ENCODE data around the gene ACSL5.
"Not testable (repeated sequence)": the region's sequence is repeated elsewhere in the genome, so short reads cannot be mapped to it uniquely, and the experiment has no call there.

The ACSL5 gene

GRCh38 chr10:112404617-112405016 lies 30.7 kb downstream of the ACSL5 start:
- in situ Hi-C loops (cut with MboI; ENCODE audit: low sequenced_read_pairs) = no loop called here

GRCh38 chr10:112406806-112407205 lies 32.9 kb downstream of the ACSL5 start:
- in situ Hi-C loops (cut with MboI; ENCODE audit: low sequenced_read_pairs) = not testable (repeated sequence)

DNA sequence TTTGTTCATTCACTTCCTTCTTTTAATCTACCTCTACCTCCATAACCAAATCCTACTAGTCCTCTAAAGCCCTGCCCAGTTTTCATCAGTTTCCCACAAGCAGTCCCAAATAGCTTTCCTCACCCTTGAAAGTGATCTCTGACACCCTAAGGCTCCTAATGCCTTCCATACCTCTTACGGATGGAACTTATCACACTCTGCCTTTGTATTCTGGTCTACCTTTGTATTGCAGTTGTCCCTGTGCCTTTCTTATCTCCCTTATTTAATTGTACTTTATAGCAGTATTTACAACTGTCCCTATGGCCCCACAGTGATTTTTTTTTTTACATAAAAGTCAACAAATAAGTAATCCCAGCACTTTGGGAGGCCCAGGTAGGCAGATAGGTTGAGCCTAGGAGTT lies 33.8 kb downstream of the ACSL5 start:
- in situ Hi-C loops (cut with MboI; ENCODE audit: low sequenced_read_pairs) = no loop called here

DNA sequence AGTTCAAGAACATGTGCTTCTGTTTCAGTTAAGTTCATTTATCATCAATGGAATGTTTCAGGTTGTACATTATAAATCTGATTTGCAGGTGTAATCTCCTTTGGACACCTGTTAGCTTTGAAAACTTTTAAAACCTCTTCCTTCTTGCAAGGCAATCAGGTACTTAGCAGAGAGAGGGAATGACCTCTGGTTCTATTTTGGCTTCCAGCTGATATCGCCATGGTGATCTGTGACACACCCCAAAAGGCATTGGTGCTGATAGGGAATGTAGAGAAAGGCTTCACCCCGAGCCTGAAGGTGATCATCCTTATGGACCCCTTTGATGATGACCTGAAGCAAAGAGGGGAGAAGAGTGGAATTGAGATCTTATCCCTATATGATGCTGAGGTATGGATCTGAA lies 35.4 kb downstream of the ACSL5 start:
- in situ Hi-C loops (cut with MboI; ENCODE audit: low sequenced_read_pairs) = no loop called here

DNA sequence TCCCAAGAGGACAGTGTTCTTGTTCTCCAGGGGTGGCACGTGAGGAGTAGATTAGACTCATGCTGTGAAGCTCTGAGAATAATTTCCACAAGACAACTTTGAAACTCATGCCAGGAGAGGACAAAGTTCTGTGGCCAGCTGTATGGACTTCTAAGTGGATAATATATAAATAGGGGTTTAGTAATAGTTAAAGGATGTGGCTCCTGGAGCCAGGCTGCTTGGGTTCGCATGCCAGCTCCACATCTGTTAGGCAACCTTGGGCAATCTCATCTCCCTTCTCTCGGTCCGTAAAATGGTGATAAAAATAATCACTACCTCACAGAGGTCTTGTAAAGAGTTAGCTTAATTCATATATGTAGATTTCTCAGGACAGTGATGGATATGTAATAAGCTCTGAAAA lies 35.8 kb downstream of the ACSL5 start:
- in situ Hi-C loops (cut with MboI; ENCODE audit: low sequenced_read_pairs) = no loop called here

GRCh38 chr10:112412696-112413095 lies 38.8 kb downstream of the ACSL5 start:
- in situ Hi-C loops (cut with MboI; ENCODE audit: low sequenced_read_pairs) = no loop called here

- in situ Hi-C loops (cut with MboI; ENCODE audit: low sequenced_read_pairs) = no loop called here
These were observed 47.8 kb downstream of the ACSL5 start for GRCh38 chr10:112421731-112422130.

- in situ Hi-C loops (cut with MboI; ENCODE audit: low sequenced_read_pairs) = no loop called here
These were observed 50.7 kb downstream of the ACSL5 start for GRCh38 chr10:112424651-112425050.

GRCh38 chr10:112426111-112426510 lies 52.2 kb downstream of the ACSL5 start:
- in situ Hi-C loops (cut with MboI; ENCODE audit: low sequenced_read_pairs) = no loop called here

DNA sequence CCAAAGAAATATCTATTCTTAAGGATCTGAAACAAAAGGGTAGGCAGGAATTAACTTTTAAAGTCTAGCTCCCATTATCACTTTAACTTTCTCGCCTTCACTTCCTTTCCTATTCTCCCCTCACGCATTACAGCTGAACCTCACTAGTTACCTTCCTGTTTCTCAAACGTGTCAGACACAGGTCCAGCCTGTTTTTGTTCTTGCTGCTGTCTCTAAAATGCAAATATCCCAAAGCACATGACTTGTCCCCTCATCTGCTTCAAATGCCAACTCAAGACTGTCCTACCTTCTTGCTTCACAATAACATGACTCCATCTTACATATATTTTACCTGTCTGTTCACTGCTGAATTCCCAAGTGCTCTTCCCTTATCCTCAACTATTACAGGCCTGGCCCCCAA lies 55.2 kb downstream of the ACSL5 start:
- in situ Hi-C loops (cut with MboI; ENCODE audit: low sequenced_read_pairs) = no loop called here

GRCh38 chr10:112429654-112430230 lies 55.8 kb downstream of the ACSL5 start:
- in situ Hi-C loops (cut with MboI; ENCODE audit: low sequenced_read_pairs) = no loop called here

GRCh38 chr10:112433136-112433535 lies 59.2 kb downstream of the ACSL5 start:
- in situ Hi-C loops (cut with MboI; ENCODE audit: low sequenced_read_pairs) = no loop called here

DNA sequence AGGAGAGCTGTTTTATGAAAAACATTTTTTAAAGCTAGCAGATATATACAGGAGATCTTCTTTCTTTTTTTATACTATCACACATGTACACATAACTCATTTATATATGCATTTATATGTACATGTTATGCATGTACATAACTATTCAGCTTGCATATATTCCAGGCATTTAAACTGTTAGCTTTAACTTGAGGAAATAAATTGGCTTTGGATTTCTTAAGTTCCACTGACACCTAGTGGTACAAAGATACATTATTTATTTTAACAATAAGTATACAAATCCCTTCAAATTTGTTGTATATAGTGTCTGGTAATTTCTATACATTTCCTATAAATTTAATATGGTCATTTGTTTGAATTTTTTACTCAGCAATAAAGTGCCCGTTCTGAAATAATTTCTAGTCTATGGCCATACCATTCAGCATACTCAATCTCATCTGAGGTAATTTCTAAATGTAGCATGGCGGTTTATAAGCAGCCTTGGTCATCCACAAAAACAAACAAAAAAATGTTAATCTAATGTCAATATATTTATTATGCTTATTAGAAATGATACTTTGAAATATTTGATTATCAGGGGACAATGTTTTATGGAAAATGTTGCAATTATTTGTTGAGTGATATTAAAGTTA lies 61.2 kb downstream of the ACSL5 start:
- in situ Hi-C loops (cut with MboI; ENCODE audit: low sequenced_read_pairs) = no loop called here

DNA sequence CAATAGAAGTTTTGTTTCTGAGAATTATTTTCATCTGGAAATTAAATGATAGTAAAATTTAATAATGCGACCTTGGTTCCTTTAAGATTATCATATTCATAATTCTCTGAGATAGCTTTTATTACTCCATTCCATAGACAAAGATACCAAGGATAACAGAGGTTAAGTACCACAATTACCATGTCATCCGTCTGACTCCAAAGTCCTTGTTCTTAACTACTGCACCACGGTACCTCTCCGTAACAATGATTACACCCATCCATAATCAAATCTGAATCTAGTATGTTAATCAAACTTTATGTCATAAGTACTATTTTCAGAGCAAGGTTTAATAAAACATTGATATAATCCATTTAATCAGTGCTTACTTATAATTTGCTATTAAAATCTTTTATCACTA lies 64.4 kb downstream of the ACSL5 start:
- in situ Hi-C loops (cut with MboI; ENCODE audit: low sequenced_read_pairs) = no loop called here

- in situ Hi-C loops (cut with MboI; ENCODE audit: low sequenced_read_pairs) = no loop called here
These were observed 67.6 kb downstream of the ACSL5 start for GRCh38 chr10:112441520-112441919.

- in situ Hi-C loops (cut with MboI; ENCODE audit: low sequenced_read_pairs) = no loop called here
These were observed 68.1 kb downstream of the ACSL5 start for GRCh38 chr10:112442063-112442462.

DNA sequence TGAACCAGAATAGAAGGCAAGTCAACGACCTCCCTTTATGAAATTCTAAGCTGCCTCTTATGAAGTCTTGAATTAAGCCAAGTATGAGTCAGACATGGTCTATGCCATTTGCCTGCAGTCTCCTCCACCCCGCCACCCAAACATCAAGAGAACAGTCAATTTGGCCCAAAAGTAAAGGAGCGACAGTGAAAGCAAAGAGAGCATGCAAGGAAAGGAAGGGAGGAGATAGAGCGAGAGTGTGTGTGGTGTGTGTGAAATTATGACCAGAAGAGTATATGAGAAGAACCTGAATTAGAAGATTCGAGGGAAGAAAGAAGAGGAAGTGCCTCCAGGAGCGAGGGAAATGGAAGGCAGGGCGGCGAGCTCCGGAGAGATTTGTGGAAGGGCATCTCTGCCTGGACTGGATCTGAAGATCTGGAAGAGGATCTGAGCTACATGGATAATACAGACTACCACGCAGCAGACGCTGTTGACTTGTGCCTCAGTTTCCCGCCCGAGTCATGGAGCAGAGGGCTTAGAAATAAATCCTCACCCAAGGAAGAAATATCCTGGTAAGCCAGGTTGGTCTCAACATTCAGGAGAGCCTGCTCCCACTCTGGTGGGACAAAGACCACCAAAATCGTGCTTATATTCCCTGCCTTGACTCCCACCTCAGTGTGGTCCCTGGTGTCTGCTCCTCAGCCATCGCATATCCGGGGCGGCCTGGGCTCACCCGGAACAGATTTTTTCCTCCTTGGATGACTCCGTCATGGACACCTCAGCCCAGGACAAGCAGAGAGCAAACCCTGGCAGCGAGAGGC lies 72.3 kb downstream of the ACSL5 start:
- in situ Hi-C loops (cut with MboI; ENCODE audit: low sequenced_read_pairs) = no loop called here

DNA sequence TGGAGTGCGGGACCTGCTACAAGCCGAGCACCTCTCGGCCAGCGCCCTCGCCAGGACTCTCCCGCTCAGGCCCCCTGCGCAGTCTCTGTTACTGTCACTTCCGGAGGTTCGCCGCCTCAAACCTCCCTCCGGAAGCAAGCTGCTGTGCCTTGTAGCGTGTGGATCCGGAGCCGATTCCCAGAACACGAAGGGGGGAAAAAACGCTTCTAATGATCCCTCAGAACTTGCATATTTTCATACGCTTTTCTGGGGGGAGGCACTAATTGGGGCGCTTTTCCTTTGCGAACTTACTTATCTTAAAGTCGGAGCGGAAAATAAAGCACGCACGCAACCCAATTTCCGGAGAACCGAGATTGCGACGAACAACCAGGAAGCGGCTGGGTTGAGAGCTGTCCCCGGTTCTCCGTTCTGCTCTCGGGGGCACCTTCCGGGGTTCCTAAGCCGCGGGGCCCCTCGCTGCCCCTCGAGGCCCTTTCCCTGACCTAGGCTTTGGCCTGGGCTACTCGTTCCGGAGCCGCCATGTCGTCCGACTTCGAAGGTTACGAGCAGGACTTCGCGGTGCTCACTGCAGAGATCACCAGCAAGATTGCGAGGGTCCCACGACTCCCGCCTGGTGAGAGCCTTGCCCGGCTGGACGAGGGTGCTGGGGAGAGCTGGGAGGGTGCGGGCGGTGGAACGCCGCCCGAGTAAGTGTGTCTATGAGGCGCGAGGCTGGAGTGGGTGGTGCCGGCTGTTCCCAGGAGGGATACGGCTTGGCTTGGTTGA lies 73.1 kb downstream of the ACSL5 start, which contains the start of the genes VTI1A and ZDHHC6:
Gene VTI1A, plus strand, starts transcription at position 361 of the 765 bp plus-strand sequence. Its CDS starts 159 bp downstream, at position 520.
Gene ZDHHC6, minus strand, starts transcription at position 60 of the 765 bp plus-strand sequence. CDS start 1,478 bp downstream, outside the sequence.
- in situ Hi-C loops (cut with MboI; ENCODE audit: low sequenced_read_pairs) = no loop called here

GRCh38 chr10:112447620-112447928 lies 73.7 kb downstream of the ACSL5 start:
- in situ Hi-C loops (cut with MboI; ENCODE audit: low sequenced_read_pairs) = no loop called here

DNA sequence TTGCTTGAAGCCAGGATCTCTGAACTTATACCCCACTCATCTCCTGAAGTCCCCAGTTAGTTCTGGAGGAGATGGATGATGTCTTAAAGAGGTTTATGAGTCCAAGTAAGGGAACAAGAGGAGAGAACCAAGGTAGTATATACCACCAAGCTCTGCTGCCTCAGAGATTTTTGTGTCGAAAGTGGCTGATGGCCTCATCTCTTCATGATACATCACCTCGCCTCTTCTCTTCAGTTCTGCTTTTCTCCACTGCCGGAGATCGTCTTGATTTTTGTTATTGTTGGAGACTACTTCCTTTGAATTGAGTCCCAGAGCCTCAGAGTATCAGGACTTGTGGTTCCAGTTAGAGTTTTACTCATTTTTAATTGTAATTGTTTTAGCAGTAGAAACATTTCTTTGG lies 75.0 kb downstream of the ACSL5 start:
- in situ Hi-C loops (cut with MboI; ENCODE audit: low sequenced_read_pairs) = no loop called here
